HG02588 (cell line): Measurements from ENCODE around the gene FHAD1.
"Not testable (repeated sequence)": the region's sequence is repeated elsewhere in the genome, so short reads cannot be mapped to it uniquely, and the experiment has no call there.

Experiments used
- ATAC-seq: cut with Tn5 transposase; IDR thresholded peaks from one replicate; pipeline ENCODE4 v1.9.1; 2021; ENCODE audit warnings: mild to moderate bottlenecking, moderate library complexity; ENCODE audit not compliant: unreplicated experiment

Gene FHAD1

DNA sequence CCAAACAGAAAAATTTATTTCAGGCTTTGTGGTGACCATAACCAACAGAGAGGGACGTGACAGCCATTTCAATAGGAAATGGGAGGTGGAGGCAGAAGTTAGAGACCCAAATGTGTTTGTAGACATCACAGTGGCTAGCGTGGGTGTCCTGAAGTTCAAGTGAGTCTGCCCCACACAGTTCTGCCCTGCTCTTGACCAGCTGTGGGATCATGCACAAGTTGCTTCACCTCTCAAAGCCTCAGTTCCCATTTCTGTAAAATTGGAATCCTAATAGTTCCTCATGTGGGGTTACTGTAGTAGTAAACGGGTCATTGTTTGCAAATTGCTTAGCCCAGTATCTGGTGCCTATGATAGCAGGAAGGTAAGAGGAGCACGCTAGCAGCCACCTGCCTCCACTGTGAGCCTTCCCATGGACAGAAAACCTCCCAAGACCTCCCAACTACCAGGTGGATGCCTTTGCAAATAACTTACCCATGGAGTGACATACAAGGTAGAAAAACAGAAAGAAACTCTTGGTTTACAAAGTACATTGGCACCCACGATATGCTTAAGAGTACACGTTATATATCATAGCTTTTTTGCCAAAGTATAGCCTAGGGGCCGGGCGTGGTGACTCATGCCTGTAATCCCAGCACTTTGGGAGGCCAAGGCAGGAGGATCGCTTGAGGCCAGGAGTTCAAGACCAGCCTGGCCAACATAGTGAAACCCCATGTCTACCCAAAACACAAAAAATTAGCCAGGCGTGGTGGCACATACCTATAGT is 29.1 kb downstream of the FHAD1 start:
- ATAC-seq, result no peak

DNA sequence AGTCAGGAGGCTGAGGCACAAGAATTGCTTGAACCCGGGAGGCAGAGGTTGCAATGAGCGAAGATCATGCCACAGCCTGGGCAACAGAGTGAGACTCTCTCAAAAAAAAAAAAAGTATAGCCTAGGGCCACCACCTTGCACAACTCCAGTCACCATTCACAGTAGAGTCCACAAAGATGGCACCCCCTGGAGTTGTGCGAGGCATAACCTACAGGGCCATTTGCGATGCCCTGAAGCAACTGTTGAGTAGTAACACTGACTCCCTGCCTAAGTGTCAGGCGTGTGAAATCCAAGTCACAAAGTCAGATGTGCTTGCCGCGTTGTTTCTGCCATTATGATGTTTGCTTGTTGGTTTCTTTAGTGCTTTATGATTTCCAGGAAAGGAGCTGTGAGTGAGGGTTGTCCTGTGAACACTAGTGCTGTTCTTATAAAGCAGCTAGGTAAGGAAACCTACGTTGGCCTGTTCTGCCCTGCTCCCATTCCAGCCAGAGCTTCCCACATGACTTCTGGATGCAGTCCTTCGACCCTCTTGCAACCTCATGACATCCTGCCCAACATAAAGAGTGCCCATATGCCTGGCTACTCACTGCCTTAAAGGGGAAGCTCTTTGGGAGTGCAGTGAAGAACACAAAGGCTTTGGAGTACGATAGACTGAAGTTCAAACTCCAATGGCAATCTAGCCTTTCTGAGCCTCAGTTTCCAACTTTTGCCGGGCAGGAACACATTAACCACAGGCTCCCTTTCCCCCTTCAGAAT is 29.8 kb downstream of the FHAD1 start:
- no peak for ATAC-seq

DNA sequence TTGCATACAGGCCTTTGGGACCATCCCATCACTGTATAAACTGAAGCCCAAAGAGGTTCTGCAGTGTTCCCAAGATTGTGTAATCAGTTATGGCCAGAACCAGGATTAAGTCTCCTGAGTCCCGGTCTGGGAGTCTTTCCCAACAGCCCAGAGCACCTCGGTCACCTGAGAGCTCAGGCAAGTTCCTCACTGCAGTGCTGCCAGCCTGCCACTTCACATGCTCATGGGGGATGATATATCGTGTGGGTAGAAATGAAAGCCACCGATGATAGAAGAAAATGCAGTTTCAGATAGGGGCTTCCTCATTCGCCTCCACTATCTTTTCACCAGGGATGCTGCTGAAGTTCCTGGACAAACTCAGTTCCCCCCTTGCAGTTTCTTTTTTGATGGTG is 30.4 kb downstream of the FHAD1 start:
- no peak for ATAC-seq

DNA sequence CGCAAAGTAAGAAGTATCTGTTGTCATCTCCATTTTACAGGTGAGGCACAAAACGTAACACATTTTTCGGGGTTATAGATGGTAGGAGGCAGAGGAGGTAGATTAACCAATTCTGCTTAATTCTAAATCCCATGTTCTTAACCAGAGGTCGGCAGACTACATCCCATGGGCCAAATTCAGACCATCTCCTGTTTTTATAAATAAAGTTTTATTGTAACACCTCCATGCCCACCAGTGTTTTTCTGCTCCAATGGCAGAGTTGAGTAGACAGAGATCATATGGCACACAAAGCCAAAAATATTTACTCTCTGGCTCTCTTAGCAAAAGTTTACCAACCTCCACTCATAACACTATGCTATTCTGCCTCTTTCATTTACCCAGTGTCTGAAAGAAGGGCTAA is 30.9 kb downstream of the FHAD1 start:
- no peak for ATAC-seq

DNA sequence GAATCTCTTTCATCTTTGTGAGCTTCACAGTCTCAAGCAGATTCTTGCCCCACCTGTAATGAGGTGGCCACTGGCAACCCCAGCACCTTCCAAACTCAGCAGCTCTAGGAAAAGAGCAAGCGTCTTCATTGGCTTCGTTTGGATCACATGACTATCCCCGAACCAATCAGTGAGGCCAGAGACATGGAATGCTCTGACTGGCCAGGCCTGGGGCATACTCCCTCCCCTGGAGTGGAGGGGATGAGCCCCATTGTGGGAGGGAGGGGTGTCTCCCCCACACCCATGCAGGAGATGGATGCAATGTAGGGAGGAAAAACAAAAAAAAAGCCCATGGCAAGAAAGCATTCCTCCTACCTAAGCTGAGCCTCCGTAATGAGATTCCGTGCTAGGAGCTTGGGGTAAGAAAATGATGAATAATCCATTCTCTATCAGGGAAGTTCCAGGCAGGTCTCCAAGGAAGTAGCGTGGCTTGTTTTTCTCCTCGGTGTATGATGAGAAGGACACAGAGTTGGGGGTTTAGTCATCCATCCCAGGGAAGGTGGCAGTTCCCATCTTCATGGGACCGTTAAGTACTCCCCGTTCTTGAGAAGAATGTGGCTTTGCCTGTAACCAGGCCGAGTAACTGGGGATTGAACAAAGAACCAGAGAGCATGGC is 32.7 kb downstream of the FHAD1 start:
- no peak for ATAC-seq

DNA sequence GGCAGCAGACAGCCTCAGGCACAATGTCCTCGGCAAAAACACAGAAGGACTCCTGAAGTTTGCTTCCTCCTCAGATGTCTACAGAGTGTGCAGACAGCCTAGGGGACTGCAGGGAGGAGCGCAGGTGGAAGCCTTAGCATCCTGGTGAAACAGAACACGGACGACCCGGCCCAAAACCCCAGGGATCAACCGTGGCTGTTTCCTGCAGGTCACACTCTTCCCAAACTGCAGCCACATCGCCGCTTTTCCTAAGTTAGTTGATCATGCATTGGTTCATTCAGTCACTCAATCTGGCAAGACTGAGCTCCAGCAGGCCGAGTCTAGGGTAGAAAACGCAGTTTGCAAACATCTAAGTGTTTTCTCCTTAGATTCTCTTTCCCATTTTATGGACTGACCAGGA is 33.4 kb downstream of the FHAD1 start:
- no peak for ATAC-seq

DNA sequence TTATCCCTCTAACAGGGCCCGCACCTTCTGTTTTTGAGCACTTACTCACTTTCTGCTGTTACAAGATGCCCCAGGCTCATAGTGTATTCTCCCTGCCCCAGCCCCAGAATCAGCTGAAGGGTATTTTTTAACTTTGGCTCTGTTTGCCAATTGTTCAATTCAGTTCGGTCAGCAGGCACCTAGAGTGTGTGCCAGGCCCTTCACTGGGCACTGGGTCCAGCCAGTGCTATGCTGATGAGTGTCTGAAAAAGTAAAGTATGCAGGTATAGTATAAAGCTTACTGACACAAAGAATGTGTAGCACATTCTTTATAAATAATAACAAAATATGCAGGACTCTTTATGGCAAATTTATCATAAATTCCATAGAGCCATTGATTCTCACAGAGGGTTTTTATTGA is 35.0 kb downstream of the FHAD1 start:
- ATAC-seq, result no peak

DNA sequence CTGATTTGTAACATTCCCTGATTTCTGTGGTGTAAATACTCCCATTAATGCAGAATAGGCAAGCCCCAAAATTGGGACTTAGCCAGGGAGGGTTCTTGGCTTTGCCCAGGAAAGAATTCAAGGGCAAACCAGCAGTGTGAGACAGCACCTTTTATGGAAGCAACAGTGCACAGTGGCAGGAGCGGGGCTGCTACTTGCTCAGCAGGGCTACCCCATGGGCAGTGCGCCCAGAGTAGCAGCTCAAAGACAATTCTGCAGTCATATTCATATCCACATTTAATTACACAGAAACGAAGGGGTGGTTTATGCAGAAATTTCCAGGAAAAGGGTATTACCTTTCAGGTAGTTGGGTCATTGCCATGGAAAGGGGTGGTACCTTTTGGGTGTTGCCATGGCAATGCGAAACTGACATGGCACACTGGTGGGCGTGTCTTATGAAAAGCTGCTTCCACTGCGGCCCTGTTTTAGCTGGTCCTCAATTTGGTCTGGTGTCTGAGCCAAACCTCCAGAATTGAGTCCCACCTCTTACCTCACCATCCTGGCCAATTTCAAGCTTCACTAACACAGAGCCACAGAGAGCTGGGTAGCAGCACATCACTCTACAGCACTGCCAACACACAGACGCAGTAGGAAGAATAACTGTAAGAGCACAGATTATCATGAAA is 35.9 kb downstream of the FHAD1 start:
- ATAC-seq, result no peak

DNA sequence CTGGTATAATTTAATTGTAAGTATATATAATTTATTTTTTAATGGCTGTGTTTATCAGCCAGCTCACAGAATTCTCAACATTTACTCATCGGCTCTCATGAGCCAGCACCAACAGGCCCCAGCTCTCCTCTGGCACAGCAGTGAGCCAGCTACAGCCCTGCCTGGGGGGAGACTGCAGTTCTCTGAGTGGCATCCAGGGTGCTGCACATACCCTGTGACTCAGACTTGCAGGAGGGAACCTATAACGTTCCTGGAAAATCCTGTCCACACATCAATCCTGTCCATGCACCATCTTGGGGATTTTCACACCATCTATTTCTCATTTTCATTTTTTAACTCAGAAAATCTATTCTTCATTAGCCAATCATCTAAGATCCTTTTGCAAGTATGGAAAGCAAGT is 36.5 kb downstream of the FHAD1 start:
- ATAC-seq, result no peak

DNA sequence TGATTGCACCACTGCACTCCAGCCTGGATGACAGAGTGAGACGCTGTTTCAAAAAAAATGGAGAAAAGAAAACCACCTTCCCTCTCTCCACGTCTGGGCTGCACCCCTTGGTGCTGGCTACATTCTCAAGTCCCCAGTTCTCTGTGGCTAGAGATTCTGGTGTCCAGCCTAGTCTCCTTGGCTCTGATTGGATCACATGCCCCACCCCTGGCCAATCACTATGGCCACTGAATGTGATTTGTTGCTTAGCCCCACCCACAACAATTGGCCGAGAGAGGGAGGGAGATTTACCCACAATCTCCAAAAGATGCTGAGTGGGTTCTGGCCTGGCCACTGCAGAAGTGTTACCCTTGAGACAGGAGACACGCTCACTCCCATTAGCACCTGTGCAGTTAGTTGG is 39.4 kb downstream of the FHAD1 start:
- ATAC-seq, result no peak

DNA sequence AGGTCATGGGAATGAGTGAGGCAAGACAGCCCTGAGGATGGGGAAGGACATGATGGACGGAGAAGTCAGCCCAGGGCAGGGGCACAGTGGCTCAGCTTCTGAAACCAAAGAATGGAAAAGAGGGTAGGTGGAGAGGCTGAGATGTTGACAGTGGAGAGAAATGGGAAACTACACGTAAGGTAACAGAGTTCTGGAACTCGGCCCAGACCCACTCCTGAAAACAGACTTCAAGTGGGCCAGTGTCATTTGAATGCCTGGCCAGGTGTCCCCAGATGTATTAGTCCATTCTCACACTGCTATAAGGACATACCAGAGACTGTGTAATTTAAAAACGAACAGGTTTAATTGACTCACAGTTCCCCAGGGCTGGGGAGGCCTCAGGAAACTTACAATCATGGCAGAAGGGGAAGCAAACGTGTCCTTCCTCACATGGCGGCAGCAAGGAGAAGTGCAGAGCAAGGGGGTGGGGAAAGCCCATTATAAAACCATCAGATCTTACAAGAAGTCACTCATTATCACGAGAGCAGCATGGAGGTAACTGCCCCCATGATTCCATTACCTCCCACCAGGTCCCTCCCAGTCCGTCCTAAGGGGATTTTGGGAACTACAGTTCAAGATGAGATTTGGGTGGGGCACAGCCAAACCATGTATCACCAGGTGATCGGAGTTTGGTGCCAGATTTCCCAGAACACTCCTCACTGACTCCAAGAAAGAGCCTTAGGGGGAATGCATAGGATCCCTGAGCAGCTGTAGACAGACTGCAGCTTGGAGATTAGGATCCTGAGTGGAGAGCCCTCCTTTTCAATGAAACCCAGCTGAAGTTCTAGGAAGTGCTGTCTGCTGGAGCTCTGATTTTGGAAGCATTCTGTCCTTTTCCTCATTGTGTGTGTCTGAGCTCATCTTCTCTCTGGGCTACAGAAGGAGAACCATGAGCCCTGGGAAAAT is 40.3 kb downstream of the FHAD1 start:
- ATAC-seq, result no peak

DNA sequence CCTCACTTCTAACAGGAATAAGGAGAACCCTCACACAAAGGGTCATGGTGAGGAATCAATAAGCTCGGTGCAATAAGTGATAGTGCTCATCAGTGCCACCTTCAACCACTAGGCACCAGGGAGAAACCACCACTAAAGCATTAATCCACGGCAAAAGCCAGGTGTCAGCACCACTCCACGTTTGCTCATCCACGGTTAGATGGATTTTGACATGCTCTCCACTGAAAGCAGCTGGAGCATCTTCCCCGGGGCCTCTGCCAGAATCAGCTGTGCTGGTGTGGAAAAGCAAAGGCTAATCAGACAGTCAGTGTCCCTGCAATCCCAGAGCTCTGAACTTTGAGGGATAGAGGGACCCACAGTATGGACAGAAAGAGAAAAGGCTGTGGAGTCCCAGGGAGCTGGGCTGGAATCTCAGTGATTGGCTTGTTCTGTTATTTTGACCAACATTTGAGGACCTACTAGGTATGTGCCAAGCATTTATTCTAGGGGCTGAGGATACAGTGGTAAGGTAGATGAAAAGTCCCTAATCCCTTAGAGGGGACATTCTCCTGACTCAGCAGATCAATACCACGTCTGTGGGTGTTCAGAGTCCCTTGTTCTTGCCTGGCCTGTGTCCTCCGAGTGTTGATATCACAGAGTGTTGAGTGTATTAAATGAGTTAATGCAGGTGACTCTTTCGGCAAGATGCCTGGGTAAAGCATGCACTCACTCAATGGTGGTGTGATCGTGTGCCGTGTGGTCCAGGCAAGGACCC is 41.3 kb downstream of the FHAD1 start:
- ATAC-seq, result no peak

DNA sequence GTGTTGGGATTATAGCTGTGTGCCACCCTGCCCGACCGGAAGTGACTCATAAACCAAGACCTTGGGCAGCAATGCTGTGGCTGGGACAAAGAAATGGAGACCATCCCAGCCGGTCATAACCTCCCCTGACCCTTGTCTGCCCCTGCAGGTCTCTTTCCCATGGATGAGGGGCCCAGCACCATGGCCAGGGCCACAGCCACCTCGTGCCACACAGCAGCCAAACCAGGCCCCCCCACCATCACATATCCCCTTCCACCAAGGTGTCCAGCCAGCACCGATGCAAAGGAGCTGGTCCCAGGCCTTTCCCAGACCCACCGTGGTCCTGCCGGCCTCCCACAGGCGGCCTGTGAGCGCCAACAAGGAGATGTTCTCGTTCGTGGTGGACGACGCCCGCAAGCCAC is 42.2 kb downstream of the FHAD1 start:
- no peak for ATAC-seq

DNA sequence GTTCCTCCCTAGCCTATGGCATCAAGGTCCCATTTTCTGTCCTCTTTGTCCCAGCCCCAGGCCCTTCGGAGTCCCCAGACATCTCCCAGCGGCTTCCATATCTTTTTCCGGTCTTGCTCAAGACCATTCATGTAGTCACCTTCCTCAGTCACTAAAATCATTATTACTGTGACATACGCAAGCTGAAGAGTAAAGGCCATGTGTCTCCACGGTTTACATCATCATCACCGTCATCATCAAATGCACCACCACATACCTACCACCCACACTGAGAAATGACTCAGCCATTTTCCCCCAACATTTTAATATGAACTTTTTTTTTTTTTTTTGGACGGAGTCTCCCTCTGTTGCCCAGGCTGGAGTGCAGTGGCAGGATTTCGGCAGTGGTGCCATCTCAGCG is 43.4 kb downstream of the FHAD1 start:
- ATAC-seq, result no peak

DNA sequence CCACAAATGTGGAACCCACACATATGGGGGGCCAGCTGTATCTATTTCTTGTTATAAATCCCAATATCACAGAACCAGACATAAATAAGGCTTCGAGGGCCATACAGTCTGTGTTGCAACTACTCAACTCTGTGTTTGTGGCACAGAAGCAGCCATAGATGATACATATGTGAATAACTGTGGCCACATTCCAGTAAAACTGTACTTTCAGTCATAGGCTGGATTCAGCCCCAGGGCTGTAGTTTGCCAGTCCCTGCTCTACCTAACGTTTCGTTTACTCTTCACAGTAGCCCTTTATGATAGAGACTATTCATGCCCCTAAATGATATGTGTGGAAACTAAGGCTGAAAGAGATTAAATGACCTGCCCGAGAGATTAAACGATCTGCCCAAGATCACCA is 48.7 kb downstream of the FHAD1 start:
- ATAC-seq, result no peak

DNA sequence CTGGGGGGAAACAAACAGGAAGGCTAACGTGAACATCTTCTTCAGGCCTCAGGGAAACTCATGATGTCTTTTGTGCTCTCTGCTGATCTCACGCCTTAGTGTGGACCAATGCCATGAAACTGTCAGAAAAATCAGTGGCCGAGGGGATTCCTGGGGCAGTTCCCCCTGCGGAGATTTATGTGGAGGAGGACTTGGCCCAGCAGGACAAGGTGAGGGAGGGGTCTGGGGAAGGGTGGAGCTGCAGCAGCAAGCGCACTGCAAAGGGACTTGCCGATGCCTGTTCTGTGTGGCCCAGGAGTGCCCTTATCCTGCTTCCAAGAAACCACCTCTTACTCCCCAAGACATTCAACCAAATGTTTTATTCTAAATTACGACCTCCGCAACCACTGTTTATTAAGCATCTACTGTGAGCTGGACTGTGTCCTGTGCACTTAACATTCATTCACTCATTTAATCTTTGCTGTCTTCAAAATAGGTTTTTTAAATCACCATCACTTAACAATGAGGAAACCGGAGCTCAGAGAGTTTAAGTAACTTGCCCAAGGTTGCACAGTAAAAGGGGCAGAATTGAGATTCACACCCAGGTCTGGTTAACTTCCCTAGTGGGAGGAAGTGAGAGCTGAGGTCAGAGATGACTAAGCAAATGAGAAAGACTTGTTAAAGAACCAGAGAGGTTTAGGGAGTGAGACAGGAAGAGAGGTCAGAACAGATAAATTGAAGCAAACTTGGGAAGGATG is 49.7 kb downstream of the FHAD1 start:
- no peak for ATAC-seq

DNA sequence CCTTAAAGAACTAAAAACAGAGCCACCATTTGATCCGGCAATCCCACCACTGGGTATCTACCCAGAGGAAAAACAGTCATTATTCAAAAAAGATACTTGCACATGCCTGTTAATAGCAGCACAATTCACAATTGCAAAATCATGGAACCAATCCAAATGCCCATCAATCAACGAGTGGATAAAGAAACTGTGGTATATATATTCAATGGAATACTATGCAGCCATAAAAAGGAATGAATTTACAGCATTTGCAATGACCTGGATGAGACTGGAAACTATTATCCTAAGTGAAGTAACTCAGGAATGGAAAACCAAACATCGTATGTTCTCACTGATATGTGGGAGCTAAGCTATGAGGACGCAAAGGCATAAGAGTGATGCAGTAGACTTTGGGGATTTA is 51.0 kb downstream of the FHAD1 start:
- not testable (repeated sequence) for ATAC-seq

DNA sequence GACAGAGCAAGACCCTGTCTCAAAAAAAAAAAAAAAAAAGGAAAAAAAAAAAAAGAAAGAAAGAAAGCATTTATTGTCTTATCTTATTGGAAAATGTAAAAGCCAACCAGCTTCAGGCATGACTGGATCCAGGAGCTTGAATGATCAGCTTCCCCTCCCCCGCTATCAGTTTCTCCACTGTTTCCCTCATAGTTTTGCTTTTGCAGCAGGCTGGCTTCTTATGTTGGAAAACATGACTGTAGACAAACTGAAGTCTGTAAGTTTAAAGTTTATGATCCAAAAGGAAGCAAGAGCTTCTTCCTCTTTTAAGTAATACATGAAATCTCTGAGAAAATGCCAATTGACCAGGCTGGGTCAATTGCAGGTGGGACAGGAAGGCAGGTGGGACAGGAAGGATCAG is 52.2 kb downstream of the FHAD1 start:
- no peak for ATAC-seq

DNA sequence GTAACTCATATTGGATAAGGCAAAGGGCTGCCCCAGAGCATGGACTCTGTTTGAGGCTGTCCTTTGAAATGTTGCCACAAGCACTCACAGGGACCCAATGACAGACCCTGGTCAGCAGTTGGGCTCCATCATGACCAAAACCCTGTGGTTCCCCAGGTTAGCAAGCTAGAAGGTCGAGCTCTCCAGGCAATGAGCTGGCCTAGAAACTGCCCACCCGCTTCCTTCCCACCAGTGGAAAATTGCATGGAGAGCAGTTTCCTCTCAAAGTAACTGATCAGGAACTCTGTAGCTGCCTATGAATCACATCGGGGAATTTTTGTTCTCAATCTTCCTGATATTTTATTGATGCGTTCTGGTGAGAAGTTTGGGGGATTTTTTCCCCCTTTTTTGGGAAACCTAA is 52.8 kb downstream of the FHAD1 start:
- ATAC-seq, result no peak
